Occipital lobe (tissue), 2 donors: Measurements from ENCODE around the gene GULP1. TPM values are rescaled to one million over a fixed set of nuclear protein-coding genes. Genes with fewer than 3 reads are reported as not detected.
A peak's percentile ranks its signal among the peaks of the same experiment; 100 is the strongest.

Experiments
- small RNA-seq: library from RNA; depleted of rRNA; stranded (forward); fragments of <200 nt; gene quantifications from one replicate; pipeline ENCODE3, GENCODE V24; 2014
- total RNA-seq: library from RNA; depleted of rRNA; stranded (reverse); fragments of >200 nt; gene quantifications from one replicate; pipeline ENCODE4 v1.2.3, GENCODE V29; 2014

GULP1 gene
- total RNA-seq, 1 donor from 2014 or later, result 117 TPM

Small RNA genes lying within 50 kb of the gene (small RNA-seq; reads per million reads assigned to genes)
- 1.6 reads per million, percentile 81 among the genes with 10 or more reads in this experiment for gene MIR561
- not detected for gene RNA5SP114
